ENCODE measurements around the gene RUNX2.
A peak's percentile ranks its signal among the peaks of the same experiment; 100 is the strongest.

Gene RUNX2

GRCh38 chr6:45630801-45631200, 302.7 kb downstream of the RUNX2 start:
- peak; percentile 37 for DNase-seq

- peak; percentile 71 for DNase-seq
Observed at GRCh38 chr6:45631396-45631795, 303.3 kb downstream of the RUNX2 start.

- DNase-seq: no peak
Observed at GRCh38 chr6:45633272-45633908, 305.3 kb downstream of the RUNX2 start.

GRCh38 chr6:45634231-45634630, 306.1 kb downstream of the RUNX2 start:
- DNase-seq: no peak

- DNase-seq: no peak
Observed at GRCh38 chr6:45635284-45635867, 307.2 kb downstream of the RUNX2 start.

DNA sequence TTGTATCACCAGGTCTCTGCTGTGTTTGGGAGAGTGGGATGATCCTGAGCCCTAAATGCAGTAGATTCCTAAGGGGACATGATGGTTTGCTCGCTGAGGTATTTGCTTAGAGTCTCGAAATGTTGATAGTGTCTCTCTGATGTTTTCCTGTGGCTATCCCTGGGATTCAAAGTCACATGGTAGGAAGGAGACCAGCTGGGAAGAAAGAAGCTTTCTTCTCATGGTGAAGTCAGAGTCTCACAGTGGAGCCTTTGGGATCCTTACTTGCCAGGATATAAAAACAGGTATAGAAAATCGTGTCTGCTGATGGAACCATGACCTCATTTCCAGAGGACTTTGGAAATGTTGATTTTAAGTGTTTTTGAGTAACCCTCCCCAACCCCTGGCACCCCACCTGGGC, 308.9 kb downstream of the RUNX2 start:
- no peak for DNase-seq

- no peak for DNase-seq
Observed at GRCh38 chr6:45637611-45638257, 309.6 kb downstream of the RUNX2 start.

GRCh38 chr6:45640081-45640491, 312.0 kb downstream of the RUNX2 start:
- DNase-seq: peak; percentile 72

DNA sequence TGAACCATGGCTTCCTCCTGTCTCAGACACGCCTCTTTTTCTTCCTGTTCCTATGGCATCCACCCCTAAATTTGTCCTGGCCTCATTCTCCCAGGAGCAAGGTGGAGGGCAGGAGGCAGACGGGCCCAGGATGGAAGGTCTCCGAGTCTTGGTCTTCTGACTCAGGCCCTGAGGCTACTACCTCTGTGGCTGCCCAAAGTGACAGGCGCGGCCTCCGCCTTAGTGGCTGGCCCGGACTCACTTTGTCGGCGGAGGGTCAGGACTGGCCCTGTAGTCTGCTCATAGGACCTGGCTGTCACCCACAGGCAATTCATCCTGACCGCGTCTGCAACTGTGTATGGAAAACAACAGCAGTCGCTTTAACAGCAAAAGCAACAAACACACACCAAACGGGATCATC, 312.7 kb downstream of the RUNX2 start:
- DNase-seq: no peak

DNA sequence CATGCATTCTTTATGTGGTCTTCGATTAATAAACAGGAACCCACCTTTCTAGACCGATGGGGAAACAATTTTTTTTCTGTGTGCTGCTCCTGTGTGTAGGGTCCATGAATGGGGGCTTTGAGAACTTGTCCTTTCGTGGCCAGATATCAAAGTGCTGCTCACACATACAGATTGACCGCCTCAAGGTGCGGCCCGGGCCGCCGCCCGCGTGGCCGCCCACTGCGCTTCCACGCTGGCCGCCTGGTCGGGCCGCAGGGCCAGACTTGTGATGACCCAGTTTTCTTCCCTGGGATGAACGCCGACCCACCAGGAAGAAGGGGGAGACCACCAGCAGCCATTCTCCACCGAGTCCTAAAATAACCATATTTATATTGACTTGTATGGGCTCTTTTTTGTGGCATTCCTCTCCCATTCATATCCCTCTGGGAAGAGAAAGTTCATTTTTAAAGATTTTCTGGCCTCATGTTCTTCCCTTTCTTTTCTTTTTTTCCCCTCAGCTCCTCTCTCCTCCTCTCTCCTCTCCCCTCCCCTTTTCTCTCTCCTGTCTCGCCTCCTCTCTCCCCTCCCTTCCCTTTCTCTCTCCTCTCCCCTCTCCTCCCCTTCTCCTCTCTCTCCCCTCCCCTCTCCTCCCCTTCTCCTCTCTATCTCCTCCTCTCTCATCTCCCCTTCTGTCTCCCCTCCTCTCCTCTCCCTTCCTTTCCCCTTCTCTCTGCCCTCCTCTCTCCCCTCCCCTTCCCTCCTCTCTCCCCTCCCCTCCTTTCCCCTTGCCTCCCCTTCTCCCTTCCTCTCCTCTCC, 314.4 kb downstream of the RUNX2 start:
- DNase-seq: no peak

DNA sequence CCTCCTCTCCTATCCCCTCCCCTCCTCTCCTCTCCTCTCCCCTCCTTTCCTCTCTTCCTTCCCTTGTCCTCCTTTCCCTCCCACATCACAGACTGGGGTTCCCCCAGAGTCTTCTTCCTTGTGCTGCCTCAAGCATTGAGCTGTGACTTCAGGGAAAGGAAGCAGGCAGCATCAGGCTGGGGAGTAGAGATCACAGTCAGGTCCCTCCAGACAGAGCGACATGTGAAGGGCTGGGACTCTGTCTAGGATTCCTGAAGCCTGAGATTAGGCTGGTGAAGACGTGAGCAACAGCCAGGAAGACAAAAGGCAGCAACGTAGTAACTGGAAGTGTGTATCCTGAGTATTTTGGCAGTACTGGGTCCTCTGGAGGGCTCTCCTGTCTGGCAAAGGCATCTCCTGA, 315.0 kb downstream of the RUNX2 start:
- no peak for DNase-seq

- no peak for DNase-seq
Observed at GRCh38 chr6:45644720-45645119, 316.6 kb downstream of the RUNX2 start.

DNA sequence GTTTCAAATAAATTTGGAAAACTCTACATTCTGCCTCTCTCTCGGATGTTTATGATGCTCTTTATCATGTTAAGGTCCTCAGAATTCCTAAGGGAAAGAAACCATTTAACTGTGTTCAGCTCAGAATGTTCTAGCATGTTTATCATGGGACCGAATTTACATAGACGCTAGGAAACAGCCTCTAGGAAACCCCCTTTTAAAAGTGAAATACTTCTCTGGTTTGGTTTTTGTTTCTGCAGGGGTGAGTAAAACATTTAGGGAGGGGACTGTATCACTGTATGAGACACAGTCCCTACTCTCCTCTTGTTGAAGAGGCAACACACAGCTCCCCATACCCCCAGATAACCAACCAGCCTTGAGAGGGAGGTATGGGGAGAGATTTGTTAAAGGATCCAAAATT, 317.2 kb downstream of the RUNX2 start:
- DNase-seq: no peak

GRCh38 chr6:45647341-45648261, 319.5 kb downstream of the RUNX2 start:
- DNase-seq: peak; percentile 37

- no peak for DNase-seq
Observed at GRCh38 chr6:45648262-45648620, 320.1 kb downstream of the RUNX2 start.

DNA sequence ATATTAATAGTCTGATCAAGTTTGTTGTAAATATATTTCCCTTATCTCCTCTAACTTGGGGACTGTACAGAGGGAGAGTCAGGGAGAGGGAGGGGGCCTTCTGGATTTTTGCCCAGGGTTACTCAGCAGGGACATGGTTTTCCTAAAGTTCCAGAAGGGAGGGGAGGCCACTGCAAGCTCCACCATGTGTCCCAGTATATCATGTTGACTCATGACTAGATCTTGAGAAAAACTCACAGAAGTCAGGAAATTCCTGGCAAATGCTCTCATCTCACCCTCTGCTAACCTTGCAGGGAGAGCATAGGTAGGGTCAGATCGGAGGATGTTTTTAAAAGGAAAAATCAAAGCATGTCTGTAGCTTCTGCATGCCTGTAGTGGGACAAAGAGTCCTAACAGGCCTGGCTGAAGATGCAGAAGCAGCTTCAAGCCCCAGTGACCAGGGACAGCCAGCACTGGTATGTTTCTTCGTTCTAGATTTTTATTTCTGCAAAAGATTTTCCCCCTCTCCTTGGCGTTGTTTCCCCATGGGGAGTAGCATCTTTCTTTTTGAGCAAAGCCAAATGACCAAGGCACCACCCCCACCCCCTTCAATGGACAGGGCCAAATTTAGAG, 322.5 kb downstream of the RUNX2 start:
- DNase-seq: peak; percentile 98

DNA sequence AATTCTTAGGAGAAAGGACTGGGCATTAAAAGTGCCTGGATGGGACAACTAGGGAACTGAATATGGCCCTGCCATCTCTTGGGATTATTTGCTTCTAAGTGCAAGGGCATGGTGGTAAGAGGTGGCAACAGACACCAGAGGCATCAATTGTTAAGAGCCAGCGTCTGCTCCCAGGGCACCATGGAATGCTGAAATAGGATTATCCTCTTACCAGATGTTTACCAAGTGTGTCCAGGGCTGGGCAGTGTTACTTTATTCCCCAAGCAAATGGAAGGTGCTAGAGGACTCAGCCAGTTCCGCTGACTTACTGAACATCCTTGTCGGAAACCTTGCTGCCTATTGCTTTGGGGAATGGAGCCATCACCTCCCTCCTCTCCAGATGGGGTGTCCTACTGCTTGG, 323.2 kb downstream of the RUNX2 start:
- no peak for DNase-seq

- no peak for DNase-seq
Observed at GRCh38 chr6:45652416-45652815, 324.3 kb downstream of the RUNX2 start.

- peak; percentile 39 for DNase-seq
Observed at GRCh38 chr6:45653117-45653883, 325.2 kb downstream of the RUNX2 start.

DNA sequence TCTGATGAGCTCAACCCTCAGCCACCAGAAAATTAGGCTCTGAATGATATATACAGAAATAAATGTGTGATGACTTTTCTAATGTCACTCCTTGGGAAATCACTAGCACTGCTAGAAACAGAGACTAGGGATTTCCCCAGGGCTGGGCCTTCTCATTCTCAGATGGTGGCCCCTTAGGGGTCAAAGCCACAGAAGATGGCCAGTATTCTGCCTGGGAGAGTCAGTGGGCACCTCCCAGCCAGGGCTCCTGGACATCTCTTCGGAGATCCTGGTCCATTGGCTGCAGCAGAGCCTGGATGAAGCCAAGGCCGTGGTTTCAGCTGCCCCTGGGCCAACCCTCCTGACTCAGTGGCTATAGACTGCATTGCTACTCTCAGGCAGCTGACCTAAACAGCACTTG, 326.5 kb downstream of the RUNX2 start:
- DNase-seq: peak; percentile 61

DNA sequence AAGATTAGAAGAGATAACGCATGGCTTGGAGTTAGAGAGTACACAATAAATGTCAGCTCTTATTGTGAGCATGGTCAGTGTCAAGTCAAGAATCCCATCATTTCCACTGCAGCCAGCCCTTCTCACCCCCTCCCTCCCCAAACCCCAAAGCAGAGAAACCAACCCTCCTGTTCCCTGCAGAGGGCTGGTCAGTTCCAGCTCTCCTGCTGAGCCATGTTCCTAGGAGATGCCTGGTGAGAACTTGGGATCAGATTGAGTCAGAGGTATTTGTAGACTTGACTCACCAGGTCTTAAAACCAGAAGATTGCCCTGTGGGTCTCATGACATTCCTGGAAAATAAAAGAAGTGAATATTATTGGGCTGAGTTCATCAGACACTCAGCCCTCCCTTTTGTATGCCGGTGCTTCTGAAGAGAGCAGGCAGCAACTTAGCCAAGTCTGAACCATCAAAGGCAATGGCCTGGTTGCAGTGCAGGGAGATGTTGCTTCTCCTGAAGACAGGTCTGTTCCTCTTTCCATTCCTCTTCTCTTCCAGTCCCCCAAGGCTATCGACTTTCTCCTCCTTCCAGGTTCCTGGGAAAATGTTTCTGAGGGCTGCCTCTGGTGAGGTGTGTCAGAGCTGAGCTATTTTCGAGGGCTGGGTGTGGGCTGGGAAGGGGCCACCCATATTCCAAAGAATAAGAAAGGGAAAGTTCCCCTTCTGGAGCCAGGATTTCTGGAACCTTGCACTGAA, 327.8 kb downstream of the RUNX2 start:
- peak; percentile 100 for DNase-seq

All from EL (cell line).